ENCODE results near the gene BASP1.

Gene BASP1

GRCh38 chr5:17180330-17180843 lies 37.0 kb upstream of the BASP1 start:
- no peak for DNase-seq (ENCODE audit: low read depth)

DNA sequence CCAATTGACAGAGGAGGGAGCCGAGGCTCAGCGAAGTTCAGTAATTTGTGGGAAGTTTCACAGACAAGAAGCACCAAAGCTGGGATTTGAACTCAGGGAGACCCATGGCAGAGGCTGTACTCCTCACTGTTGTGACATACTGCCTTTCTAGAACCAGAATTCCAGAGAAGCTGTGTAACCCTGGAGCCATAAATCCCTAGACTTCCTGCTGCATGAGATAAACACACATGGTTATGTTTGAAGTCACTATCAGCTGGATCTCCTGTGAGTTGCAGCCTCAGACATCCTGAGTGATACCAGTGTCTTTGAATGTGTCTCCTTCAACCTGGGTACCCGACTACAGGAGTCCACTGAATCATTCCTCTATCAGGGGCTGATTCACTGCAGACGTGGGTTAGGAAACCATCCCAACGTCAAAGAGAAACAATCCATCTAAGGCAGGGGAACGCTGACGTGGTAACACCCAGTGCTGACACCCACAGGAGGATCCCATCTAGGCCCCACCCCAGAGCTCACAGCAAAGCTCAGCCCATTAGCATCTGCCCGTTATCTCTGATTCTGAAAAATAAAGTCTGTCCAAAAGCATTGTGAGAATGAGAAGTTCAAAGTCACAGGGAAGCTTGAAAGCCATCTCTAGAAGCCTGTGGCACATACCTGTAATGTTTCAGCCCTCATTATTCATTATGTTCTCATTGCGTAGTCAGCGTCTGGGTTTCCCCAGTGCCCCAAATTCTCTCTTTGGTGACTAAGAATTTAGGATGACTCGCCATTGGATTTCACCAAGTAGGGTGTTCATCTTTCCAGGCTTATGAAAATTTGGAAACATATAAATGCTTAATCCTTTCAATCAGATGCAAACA lies 36.3 kb upstream of the BASP1 start:
- in situ Hi-C loops (cut with HindIII; ENCODE audit: low sequenced_read_pairs), result loop anchor here (5.0 kb wide), 1 partner anchor 34 kb away; no protein-coding TSS in a partner anchor
- H3K4me3 ChIP-seq (ENCODE audit: low read depth, low read length), result no peak overlapping the region
- no peak for DNase-seq (ENCODE audit: low read depth)
- no peak for TF ChIP-seq CTCF (IDR thresholded peaks at IDR 0.05; ENCODE audit: low read depth, low read length, missing control alignments)

More at GRCh38 chr5:17180330-17180843, 37.0 kb upstream of the BASP1 start:
- in situ Hi-C loops (cut with HindIII; ENCODE audit: low sequenced_read_pairs), result loop anchor here (5.0 kb wide), 1 partner anchor 33 kb away; no protein-coding TSS in a partner anchor
- H3K4me3 ChIP-seq (ENCODE audit: low read depth, low read length), result no peak overlapping the region
- no peak for TF ChIP-seq CTCF (IDR thresholded peaks at IDR 0.05; ENCODE audit: low read depth, low read length, missing control alignments)

GRCh38 chr5:17182494-17182893 lies 34.9 kb upstream of the BASP1 start:
- in situ Hi-C loops (cut with HindIII; ENCODE audit: low sequenced_read_pairs), result loop anchor here (5.0 kb wide), 1 partner anchor 35 kb away; no protein-coding TSS in a partner anchor
- no peak for DNase-seq (ENCODE audit: low read depth)
- H3K4me3 ChIP-seq (ENCODE audit: low read depth, low read length), result no peak overlapping the region
- TF ChIP-seq CTCF (IDR thresholded peaks at IDR 0.05; ENCODE audit: low read depth, low read length, missing control alignments), result no peak

GRCh38 chr5:17182981-17183380 lies 34.5 kb upstream of the BASP1 start:
- no peak overlapping the region for H3K4me3 ChIP-seq (ENCODE audit: low read depth, low read length)
- TF ChIP-seq CTCF (IDR thresholded peaks at IDR 0.05; ENCODE audit: low read depth, low read length, missing control alignments), result no peak
- DNase-seq (ENCODE audit: low read depth), result no peak
- in situ Hi-C loops (cut with HindIII; ENCODE audit: low sequenced_read_pairs), result loop anchor here (5.0 kb wide), 1 partner anchor 36 kb away; no protein-coding TSS in a partner anchor

DNA sequence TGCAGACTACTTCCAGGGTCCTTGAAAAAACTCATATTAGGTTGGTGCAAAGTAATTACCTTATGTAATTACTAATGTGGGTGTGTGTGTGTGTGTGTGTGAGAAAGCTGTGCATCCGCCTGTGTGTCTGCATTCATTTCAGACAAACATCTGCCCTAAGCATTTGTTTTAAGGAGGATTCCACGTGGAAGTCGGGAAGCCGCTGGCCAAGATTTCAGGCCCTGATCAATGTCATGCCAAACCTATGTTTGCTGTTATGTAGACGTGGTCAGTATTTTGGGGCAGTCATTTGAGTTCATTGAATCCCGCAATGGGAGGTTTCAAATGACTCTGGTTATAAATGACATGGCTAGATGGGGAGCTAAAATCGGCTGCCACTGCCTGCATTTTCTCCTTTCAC lies 33.6 kb upstream of the BASP1 start:
- in situ Hi-C loops (cut with HindIII; ENCODE audit: low sequenced_read_pairs), result loop anchor here (5.0 kb wide), 1 partner anchor 37 kb away; no protein-coding TSS in a partner anchor
- TF ChIP-seq CTCF (IDR thresholded peaks at IDR 0.05; ENCODE audit: low read depth, low read length, missing control alignments), result no peak
- no peak for DNase-seq (ENCODE audit: low read depth)
- H3K4me3 ChIP-seq (ENCODE audit: low read depth, low read length), result no peak overlapping the region

- in situ Hi-C loops (cut with HindIII; ENCODE audit: low sequenced_read_pairs), result loop anchor here (5.0 kb wide), 1 partner anchor 37 kb away; no protein-coding TSS in a partner anchor
- TF ChIP-seq CTCF (IDR thresholded peaks at IDR 0.05; ENCODE audit: low read depth, low read length, missing control alignments), result no peak
- H3K4me3 ChIP-seq (ENCODE audit: low read depth, low read length), result no peak overlapping the region
- DNase-seq (ENCODE audit: low read depth), result no peak
Observed at GRCh38 chr5:17184588-17184987, 32.8 kb upstream of the BASP1 start.

Measured in astrocyte of the cerebellum (primary cell).